ENCODE data around the gene NOSTRIN.
"Not testable (repeated sequence)": the region's sequence is repeated elsewhere in the genome, so short reads cannot be mapped to it uniquely, and the experiment has no call there.

Gene NOSTRIN

GRCh38 chr2:168801961-168802858, at the start of gene NOSTRIN:
NOSTRIN (plus strand) TSS chr2:168802637; CDS start chr2:168802647, 10 bp downstream.
- DNase-seq, result no peak

DNA sequence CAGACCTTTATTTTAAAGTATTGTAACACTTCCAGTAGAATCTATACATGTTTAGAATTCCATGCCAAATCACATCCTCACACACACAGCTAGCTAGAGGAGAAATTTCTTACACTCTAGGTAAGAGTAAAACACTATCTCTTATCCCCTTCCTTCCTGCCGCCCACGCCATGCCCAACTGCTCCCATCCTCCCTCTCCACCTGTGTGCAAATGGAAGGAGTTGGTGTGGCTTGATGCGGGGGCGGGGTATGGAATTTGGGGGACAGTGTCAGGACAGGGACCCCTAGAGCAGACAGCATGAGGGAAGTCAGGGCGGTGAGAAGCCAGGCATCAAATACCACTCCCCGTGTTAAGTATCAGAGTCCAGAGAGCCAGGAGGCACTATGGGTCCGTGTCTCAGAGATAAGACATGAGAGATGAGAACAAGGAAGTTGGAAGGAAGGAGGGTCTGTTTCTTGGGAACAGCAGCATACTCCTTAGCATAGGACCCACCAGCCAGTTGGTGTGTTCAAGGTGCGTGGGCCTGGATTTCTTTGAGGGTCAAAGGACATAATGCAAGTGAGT, 48.6 kb upstream of the NOSTRIN start:
- DNase-seq, result no peak

DNA sequence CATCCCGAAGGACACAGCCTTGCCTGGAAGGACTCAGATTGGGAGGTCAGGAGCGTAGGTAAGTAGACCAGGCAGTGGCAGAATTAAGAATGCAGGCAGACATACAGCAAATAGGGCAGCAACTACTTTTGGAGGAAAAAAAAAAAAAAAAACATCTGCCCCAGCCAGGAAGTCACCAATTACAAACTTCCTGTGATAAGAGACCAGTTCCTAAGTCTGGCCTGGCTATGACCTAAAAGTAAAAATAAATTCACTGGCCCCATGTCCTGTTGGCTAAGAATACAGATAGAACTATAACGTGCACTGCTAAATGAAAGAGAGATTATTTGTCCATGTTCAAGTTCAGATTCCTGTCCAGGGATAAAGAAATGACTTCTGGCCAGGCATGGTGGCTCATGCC, 45.2 kb upstream of the NOSTRIN start:
- DNase-seq, result no peak

DNA sequence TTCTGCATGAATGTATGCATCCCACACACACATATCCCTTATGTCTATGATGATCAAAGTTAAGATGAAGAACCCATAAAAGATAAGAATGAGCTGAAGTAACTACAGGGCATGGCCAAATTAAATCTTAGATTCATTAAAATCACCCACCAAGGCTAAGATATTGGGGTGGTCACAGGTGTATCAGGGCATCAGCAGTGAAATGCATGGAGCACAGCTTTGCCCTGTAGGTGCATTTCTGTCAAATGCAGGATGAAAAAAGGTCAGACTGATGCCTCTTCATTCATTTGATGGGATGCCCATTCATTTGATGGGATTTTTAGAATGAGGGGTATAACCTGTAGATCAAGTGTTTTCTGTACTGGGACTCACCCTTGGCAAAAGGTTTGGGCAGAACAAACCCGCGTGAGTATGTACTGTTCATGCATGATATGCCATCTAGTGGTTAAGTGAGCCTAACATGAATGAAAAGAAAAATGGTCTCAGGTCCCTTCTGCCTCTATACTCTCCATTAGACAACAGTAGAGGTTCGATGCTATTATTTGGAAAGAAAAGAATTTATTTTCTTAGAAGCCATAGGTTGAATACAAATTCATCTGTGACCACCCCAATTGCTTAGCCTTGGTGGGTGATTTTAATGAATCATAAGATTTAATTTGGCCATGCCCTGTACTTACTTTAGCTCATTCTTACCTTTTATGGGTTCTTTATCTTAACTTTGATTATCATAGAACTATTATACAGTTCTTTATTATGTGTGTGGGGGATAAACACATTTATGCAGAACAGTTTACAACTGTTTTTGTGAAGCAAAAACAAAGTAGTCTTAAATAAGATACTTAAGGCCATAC, 43.2 kb upstream of the NOSTRIN start:
- DNase-seq, result peak; percentile 5 to 62

DNA sequence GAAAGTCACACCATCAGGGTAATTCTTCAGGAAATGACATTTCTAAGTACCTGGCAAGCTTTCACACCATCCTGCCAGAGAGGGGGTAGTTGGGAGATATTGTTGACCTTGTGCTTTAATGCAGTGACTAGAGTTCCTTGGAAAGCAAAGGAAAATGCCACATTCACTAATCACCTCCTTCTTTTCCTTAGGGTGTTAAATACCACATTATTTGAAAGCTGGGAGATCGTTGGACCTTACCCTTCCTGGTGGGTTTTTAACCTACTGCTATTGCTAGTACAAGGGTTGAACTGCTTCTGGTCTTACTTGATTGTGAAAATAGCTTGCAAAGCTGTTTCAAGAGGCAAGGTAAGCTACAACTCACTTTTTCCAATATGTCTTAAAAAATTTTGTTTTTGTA, 37.0 kb upstream of the NOSTRIN start:
- DNase-seq, result no peak

- no peak for DNase-seq
These were observed 35.8 kb upstream of the NOSTRIN start for GRCh38 chr2:168766600-168766999.

GRCh38 chr2:168767258-168767657, 35.2 kb upstream of the NOSTRIN start:
- DNase-seq, result no peak

GRCh38 chr2:168768357-168768756, 34.1 kb upstream of the NOSTRIN start:
- DNase-seq, result not testable (repeated sequence)

GRCh38 chr2:168770796-168771195, 31.6 kb upstream of the NOSTRIN start:
- no peak for DNase-seq

- DNase-seq, result no peak
These were observed 29.7 kb upstream of the NOSTRIN start for GRCh38 chr2:168772704-168773103.

DNA sequence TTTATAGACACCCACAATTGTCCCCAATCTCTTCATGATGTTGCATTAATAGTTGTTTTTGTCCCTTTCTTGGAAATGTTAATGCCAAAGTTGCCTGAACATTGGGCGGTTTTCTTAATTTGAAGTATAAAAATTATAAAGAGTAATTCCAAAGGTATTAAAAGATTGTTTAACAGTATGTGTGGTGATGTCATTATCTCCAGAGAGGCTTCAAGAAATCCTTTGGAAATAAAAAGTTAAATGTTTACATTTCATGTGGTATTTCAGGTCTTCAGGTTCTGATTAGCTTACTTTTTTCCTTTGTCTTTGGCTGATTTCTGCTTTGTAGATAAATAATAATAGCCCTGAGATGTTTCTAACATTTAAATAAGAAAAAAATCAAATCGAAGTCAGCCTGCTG, 29.3 kb upstream of the NOSTRIN start:
- DNase-seq, result no peak

GRCh38 chr2:168773719-168774521, 28.5 kb upstream of the NOSTRIN start:
- DNase-seq, result peak; percentile 46 to 57

GRCh38 chr2:168775837-168776236, 26.6 kb upstream of the NOSTRIN start:
- DNase-seq, result no peak

DNA sequence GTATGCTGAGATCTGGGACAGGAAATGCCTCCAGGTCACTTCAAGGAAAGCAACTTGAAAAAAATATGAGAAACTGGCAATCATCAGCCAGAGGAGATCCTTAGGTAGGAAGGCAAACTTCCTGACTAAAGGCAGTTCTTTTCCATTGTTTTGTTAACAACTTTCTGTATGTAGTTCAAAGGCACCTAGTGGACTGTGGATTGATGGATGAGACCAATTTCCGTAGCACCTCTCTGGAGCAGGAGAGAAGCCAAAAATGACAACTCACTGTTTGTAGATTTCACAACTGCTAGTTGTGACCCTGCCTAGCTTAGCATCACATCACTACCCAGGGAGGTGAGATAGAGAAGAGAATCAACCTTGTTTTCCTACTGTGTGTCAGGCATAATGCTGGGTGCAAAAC, 21.8 kb upstream of the NOSTRIN start:
- no peak for DNase-seq

DNA sequence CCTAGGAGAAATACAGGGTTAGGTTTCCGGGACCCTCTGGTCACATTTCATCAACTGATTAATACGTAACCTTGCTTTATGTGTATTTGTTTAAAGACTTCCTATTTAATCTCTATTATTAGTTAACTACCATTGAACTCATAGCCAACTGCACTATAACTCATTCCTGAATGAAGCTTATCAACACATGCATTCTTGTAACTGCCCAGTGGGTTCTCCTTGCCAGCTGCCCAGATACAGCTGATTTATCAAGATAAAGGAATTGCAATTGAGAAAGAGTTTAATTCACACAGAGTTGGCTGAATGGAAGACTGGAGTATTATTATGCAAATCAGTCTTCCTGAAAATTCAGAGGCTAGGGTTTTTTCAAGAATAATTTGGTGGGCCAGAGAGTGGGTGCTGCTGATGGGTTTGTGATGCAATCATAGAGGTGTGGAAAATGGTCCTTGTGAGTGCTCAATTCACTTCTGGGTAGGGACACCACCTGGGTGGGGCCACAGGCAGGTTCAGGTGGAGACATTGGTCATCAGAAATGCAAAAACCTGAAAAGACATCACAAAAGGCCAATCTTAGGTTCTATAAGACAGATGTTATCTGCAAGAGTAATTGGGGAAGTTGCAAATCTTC, 21.1 kb upstream of the NOSTRIN start:
- no peak for DNase-seq

- no peak for DNase-seq
These were observed 20.2 kb upstream of the NOSTRIN start for GRCh38 chr2:168782271-168782670.

DNA sequence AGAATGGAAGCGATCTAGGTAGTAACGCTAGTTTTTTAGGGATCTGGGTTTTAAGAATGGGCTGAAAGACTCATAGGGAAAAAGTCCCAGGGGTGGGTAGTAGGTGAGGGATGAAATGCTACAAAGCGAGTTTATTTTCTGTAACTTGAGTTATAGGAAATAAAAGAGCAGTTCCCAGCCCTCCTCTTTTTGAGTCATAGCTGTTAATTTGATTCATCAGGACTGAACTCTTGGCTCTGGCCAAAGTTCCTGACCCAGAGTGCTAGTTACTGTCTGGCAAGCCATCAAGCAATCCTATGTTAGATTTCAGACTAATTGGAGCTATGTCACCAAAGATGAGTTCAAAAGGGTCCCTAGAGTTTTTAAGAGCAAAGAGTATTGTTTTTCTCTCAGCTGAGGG, 17.4 kb upstream of the NOSTRIN start:
- DNase-seq, result no peak

- DNase-seq, result no peak
These were observed 15.2 kb upstream of the NOSTRIN start for GRCh38 chr2:168787098-168787781.

- DNase-seq, result no peak
These were observed 14.6 kb upstream of the NOSTRIN start for GRCh38 chr2:168787782-168788376.

- no peak for DNase-seq
These were observed 12.7 kb upstream of the NOSTRIN start for GRCh38 chr2:168789776-168790175.
